Measurements from ENCODE around the gene UGT1A7.

Gene UGT1A7

GRCh38 chr2:233690444-233690843 is 8.7 kb downstream of the UGT1A7 start:
- H3K4me3 ChIP-seq (ENCODE audit: low read depth, low read length) = no peak overlapping the region
- DNase-seq (ENCODE audit: low read depth) = no peak
- no peak for TF ChIP-seq CTCF (IDR thresholded peaks at IDR 0.05; ENCODE audit: control insufficient read depth, extremely low read depth, insufficient read depth)

- no peak for DNase-seq (ENCODE audit: low read depth)
- no peak overlapping the region for H3K4me3 ChIP-seq (ENCODE audit: low read depth, low read length)
- no peak for TF ChIP-seq CTCF (IDR thresholded peaks at IDR 0.05; ENCODE audit: control insufficient read depth, extremely low read depth, insufficient read depth)
Measured at GRCh38 chr2:233691443-233692433, 10.0 kb downstream of the UGT1A7 start.

- DNase-seq (ENCODE audit: low read depth) = no peak
- no peak for TF ChIP-seq CTCF (IDR thresholded peaks at IDR 0.05; ENCODE audit: control insufficient read depth, extremely low read depth, insufficient read depth)
- no peak within 1 kb of the TSS for H3K4me3 ChIP-seq (ENCODE audit: low read depth, low read length)
Measured at GRCh38 chr2:233692648-233693047, 10.9 kb downstream of the UGT1A7 start, which contains the start of gene UGT1A6. UGT1A6 (plus strand) TSS chr2:233692890; CDS start chr2:233693005, 115 bp downstream.

GRCh38 chr2:233693963-233694362 is 12.3 kb downstream of the UGT1A7 start:
- TF ChIP-seq CTCF (IDR thresholded peaks at IDR 0.05; ENCODE audit: control insufficient read depth, extremely low read depth, insufficient read depth) = no peak
- no peak for DNase-seq (ENCODE audit: low read depth)
- no peak overlapping the region for H3K4me3 ChIP-seq (ENCODE audit: low read depth, low read length)

GRCh38 chr2:233698740-233699139 is 17.0 kb downstream of the UGT1A7 start:
- no peak overlapping the region for H3K4me3 ChIP-seq (ENCODE audit: low read depth, low read length)
- TF ChIP-seq CTCF (IDR thresholded peaks at IDR 0.05; ENCODE audit: control insufficient read depth, extremely low read depth, insufficient read depth) = no peak
- no peak for DNase-seq (ENCODE audit: low read depth)

GRCh38 chr2:233699424-233700027 is 17.8 kb downstream of the UGT1A7 start:
- DNase-seq (ENCODE audit: low read depth) = no peak
- TF ChIP-seq CTCF (IDR thresholded peaks at IDR 0.05; ENCODE audit: control insufficient read depth, extremely low read depth, insufficient read depth) = no peak
- no peak overlapping the region for H3K4me3 ChIP-seq (ENCODE audit: low read depth, low read length)
